ENCODE data around the gene OSBPL9. TPM values are rescaled to one million over a fixed set of nuclear protein-coding genes. Genes with fewer than 3 reads are reported as not detected.

Gene OSBPL9
- total RNA-seq, 5 donors from 2014 or later (not counting 1 experiment from before 2014, with no cell fraction given): 39.8 to 50.7 (median 43.4) TPM

GRCh38 chr1:51651552-51651942 is 34.7 kb downstream of the OSBPL9 start:
- DNase-seq: no peak
- no peaks in the 10 kb centered on the region for H3K4me1 ChIP-seq (ENCODE audit: control insufficient read depth in 1 of 2, extremely low read depth in 1 of 2, insufficient read depth in 2 of 2, low read length in 2 of 2)
- CTCF ChIA-PET: no interaction called here
- peaks cover 0 to 16% (median 7%) of the 10 kb centered on the region in 3 donors for H3K4me1 Mint-ChIP-seq
- H3K27me3 ChIP-seq (replicated peaks in 1 of 2; ENCODE audit: control insufficient read depth in 2 of 2, extremely low read depth in 1 of 2, insufficient read depth in 2 of 2, low read length in 1 of 2): no peaks in the 10 kb centered on the region
- H3K36me3 ChIP-seq (ENCODE audit: control insufficient read depth in 2 of 2, extremely low read depth in 1 of 2, insufficient read depth in 1 of 2, low read length in 1 of 2): peaks cover 6 to 12% of the 10 kb centered on the region in 2 donors
- no peaks in the 10 kb centered on the region for H3K9me3 Mint-ChIP-seq
- H3K27ac Mint-ChIP-seq: no peak overlapping the region
- no peak overlapping the region for H3K4me3 ChIP-seq (ENCODE audit: control insufficient read depth in 1 of 2, extremely low read depth in 1 of 2, low read length in 1 of 2)
- no peaks in the 10 kb centered on the region for H3K27me3 Mint-ChIP-seq
- H3K27ac ChIP-seq (ENCODE audit: low read length): no peak overlapping the region
- H3K4me3 Mint-ChIP-seq: no peak overlapping the region
- peaks cover 35% of the 10 kb centered on the region for H3K36me3 Mint-ChIP-seq
- no CpG with 5 or more reads among the region's 3 CpGs for WGBS (ENCODE audit: insufficient coverage)
- no peaks in the 10 kb centered on the region for H3K9me3 ChIP-seq
- no peak for ATAC-seq (replicated peaks in 1 of 4)
- POLR2A ChIA-PET: no interaction called here

DNA sequence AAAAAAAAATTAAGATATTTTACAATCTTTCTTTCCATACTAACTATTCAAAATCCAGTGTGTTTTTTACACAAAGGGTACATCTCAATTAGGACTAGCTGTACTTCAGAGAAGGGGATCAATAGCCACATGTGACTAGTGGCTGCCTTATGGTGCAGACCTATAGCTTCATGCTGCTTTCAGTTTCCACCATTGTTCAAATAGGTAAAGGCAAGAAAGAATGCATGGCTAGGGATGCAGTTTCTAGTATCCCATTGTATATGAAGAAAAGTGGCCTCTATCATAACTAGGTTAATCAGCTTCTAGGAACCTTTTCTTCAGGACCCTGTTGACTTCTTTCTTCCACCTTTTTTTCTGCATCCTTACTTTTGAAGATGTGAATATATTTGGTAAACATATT is 35.7 kb downstream of the OSBPL9 start:
- Histone ChIP-seq H3K27ac (ENCODE audit: low read length) (no peak overlapping the region), H3K4me3 (ENCODE audit: control insufficient read depth in 1 of 2, extremely low read depth in 1 of 2, low read length in 1 of 2) (no peak overlapping the region), H3K27me3 (replicated peaks in 1 of 2; ENCODE audit: control insufficient read depth in 2 of 2, extremely low read depth in 1 of 2, insufficient read depth in 2 of 2, low read length in 1 of 2) (no peaks in the 10 kb centered on the region), H3K36me3 (ENCODE audit: control insufficient read depth in 2 of 2, extremely low read depth in 1 of 2, insufficient read depth in 1 of 2, low read length in 1 of 2) (peaks cover 6 to 17% of the 10 kb centered on the region in 2 donors), H3K4me1 (ENCODE audit: control insufficient read depth in 1 of 2, extremely low read depth in 1 of 2, insufficient read depth in 2 of 2, low read length in 2 of 2) (no peaks in the 10 kb centered on the region), H3K9me3 (no peaks in the 10 kb centered on the region)
- H3K4me3 Mint-ChIP-seq: no peak overlapping the region
- no peak overlapping the region for H3K27ac Mint-ChIP-seq
- H3K36me3 Mint-ChIP-seq: peaks cover 44% of the 10 kb centered on the region
- DNase-seq: no peak
- ChIA-PET CTCF (no interaction called here), POLR2A (interaction anchor here in 1 of 2 donors (0.6 kb wide), 1 partner anchor 1091 kb away, joined by 6 read pairs; no protein-coding TSS in a partner anchor)
- H3K27me3 Mint-ChIP-seq: no peaks in the 10 kb centered on the region
- H3K9me3 Mint-ChIP-seq: no peaks in the 10 kb centered on the region
- no peak for ATAC-seq (replicated peaks in 1 of 4)
- H3K4me1 Mint-ChIP-seq: peaks cover 0 to 13% (median 7%) of the 10 kb centered on the region in 3 donors

DNA sequence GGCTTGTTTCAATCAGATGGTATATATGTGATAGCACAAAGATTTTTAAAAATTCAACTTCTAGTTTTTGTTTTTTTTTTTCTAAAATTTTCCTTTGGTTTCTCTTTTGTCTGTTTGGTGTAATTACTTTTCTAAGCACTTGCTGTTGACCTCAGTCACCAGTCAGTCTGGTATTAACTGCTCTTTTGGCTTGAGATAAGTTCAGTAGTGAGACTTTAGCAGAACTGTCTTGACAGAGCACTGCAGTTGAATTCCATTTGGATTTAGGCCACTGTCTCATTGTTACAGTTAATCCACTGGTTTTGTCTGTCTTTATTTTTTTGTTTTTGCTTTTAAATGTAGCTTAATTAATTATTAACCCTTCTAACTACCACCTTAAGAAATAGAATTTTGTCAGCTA is 36.2 kb downstream of the OSBPL9 start:
- Mint-ChIP-seq H3K4me3 (no peak overlapping the region), H3K9me3 (no peaks in the 10 kb centered on the region), H3K27me3 (no peaks in the 10 kb centered on the region), H3K4me1 (peaks cover 0 to 9% (median 7%) of the 10 kb centered on the region in 3 donors), H3K27ac (no peak overlapping the region), H3K36me3 (peaks cover 45% of the 10 kb centered on the region)
- ATAC-seq (replicated peaks in 1 of 4): no peak
- ChIA-PET CTCF (interaction anchor here in 1 of 2 donors (0.7 kb wide), 1 partner anchor 1268 kb away, joined by 3 read pairs; the partner anchor contains the start of gene ECHDC2), POLR2A (interaction anchor here in 1 of 2 donors (0.6 kb wide), 1 partner anchor 1090 kb away, joined by 6 read pairs; no protein-coding TSS in a partner anchor)
- H3K9me3 ChIP-seq: no peaks in the 10 kb centered on the region
- no peaks in the 10 kb centered on the region for H3K4me1 ChIP-seq (ENCODE audit: control insufficient read depth in 1 of 2, extremely low read depth in 1 of 2, insufficient read depth in 2 of 2, low read length in 2 of 2)
- H3K27me3 ChIP-seq (replicated peaks in 1 of 2; ENCODE audit: control insufficient read depth in 2 of 2, extremely low read depth in 1 of 2, insufficient read depth in 2 of 2, low read length in 1 of 2): no peaks in the 10 kb centered on the region
- H3K4me3 ChIP-seq (ENCODE audit: control insufficient read depth in 1 of 2, extremely low read depth in 1 of 2, low read length in 1 of 2): no peak overlapping the region
- no peak overlapping the region for H3K27ac ChIP-seq (ENCODE audit: low read length)
- H3K36me3 ChIP-seq (ENCODE audit: control insufficient read depth in 2 of 2, extremely low read depth in 1 of 2, insufficient read depth in 1 of 2, low read length in 1 of 2): peaks cover 6 to 17% of the 10 kb centered on the region in 2 donors
- no peak for DNase-seq

GRCh38 chr1:51654000-51654399 is 37.1 kb downstream of the OSBPL9 start:
- CTCF ChIA-PET: interaction anchor here in 1 of 2 donors (0.7 kb wide), 2 partner anchors 216 to 1267 kb away, joined by 3 read pairs; partner anchors contain the start of gene ECHDC2
- peaks cover 0 to 7% (median 4%) of the 10 kb centered on the region in 3 donors for H3K4me1 Mint-ChIP-seq

GRCh38 chr1:51656374-51656773 is 39.5 kb downstream of the OSBPL9 start:
- H3K4me3 Mint-ChIP-seq: no peak overlapping the region
- WGBS (ENCODE audit: insufficient coverage): 96% methylated on average over 4 of the region's 4 CpGs
- H3K27ac Mint-ChIP-seq: no peak overlapping the region
- ATAC-seq (replicated peaks in 1 of 4) (no peak), DNase-seq (no peak)
- Histone ChIP-seq H3K36me3 (ENCODE audit: control insufficient read depth in 2 of 2, extremely low read depth in 1 of 2, insufficient read depth in 1 of 2, low read length in 1 of 2) (peaks cover 6 to 17% of the 10 kb centered on the region in 2 donors), H3K27ac (ENCODE audit: low read length) (no peak overlapping the region), H3K9me3 (no peaks in the 10 kb centered on the region), H3K4me1 (ENCODE audit: control insufficient read depth in 1 of 2, extremely low read depth in 1 of 2, insufficient read depth in 2 of 2, low read length in 2 of 2) (no peaks in the 10 kb centered on the region), H3K27me3 (replicated peaks in 1 of 2; ENCODE audit: control insufficient read depth in 2 of 2, extremely low read depth in 1 of 2, insufficient read depth in 2 of 2, low read length in 1 of 2) (no peaks in the 10 kb centered on the region), H3K4me3 (ENCODE audit: control insufficient read depth in 1 of 2, extremely low read depth in 1 of 2, low read length in 1 of 2) (no peak overlapping the region)
- peaks cover 44% of the 10 kb centered on the region for H3K36me3 Mint-ChIP-seq
- POLR2A ChIA-PET: interaction anchor here in 1 of 2 donors (1.1 kb wide), 1 partner anchor 11 kb away, joined by 17 read pairs; no protein-coding TSS in a partner anchor
- H3K9me3 Mint-ChIP-seq: no peaks in the 10 kb centered on the region
- CTCF ChIA-PET: interaction anchor here (0.6 kb wide), 2 partner anchors 38 to 151 kb away, joined by 3 to 4 read pairs; no protein-coding TSS in a partner anchor
- no peaks in the 10 kb centered on the region for H3K27me3 Mint-ChIP-seq
- peaks cover 0 to 6% (median 3%) of the 10 kb centered on the region in 3 donors for H3K4me1 Mint-ChIP-seq

More at GRCh38 chr1:51654000-51654399, 37.1 kb downstream of the OSBPL9 start:
- Mint-ChIP-seq H3K9me3 (no peaks in the 10 kb centered on the region), H3K36me3 (peaks cover 48% of the 10 kb centered on the region), H3K4me3 (no peak overlapping the region), H3K27ac (no peak overlapping the region), H3K27me3 (no peaks in the 10 kb centered on the region)
- Histone ChIP-seq H3K27me3 (replicated peaks in 1 of 2; ENCODE audit: control insufficient read depth in 2 of 2, extremely low read depth in 1 of 2, insufficient read depth in 2 of 2, low read length in 1 of 2) (no peaks in the 10 kb centered on the region), H3K27ac (ENCODE audit: low read length) (no peak overlapping the region), H3K4me1 (ENCODE audit: control insufficient read depth in 1 of 2, extremely low read depth in 1 of 2, insufficient read depth in 2 of 2, low read length in 2 of 2) (no peaks in the 10 kb centered on the region), H3K36me3 (ENCODE audit: control insufficient read depth in 2 of 2, extremely low read depth in 1 of 2, insufficient read depth in 1 of 2, low read length in 1 of 2) (peaks cover 6 to 17% of the 10 kb centered on the region in 2 donors), H3K4me3 (ENCODE audit: control insufficient read depth in 1 of 2, extremely low read depth in 1 of 2, low read length in 1 of 2) (no peak overlapping the region), H3K9me3 (no peaks in the 10 kb centered on the region)
- ATAC-seq (replicated peaks in 1 of 4) (no peak), DNase-seq (no peak)
- POLR2A ChIA-PET: interaction anchor here in 1 of 2 donors (0.7 kb wide), 1 partner anchor 90 kb away, joined by 3 read pairs; no protein-coding TSS in a partner anchor
- no CpG with 5 or more reads among the region's 1 CpG for WGBS (ENCODE audit: insufficient coverage)

DNA sequence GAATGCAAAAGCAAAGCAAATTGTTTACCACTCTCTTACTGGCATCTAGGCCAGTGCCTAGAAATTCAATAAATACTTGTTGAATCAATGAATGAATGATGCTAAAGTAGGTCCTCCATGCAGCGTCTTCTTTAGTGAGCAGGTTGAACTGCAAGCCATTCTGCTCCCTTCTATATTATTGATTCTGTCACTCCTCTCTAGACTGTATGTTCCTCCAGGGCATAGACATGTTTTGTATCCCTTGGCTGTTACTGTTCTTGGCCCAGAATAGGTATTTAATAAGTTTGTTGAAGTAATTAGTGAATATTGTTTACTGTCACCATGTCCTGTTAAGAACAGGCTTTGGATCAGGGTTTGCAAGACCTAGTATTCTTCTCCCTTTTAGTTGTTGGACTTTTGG is 43.7 kb downstream of the OSBPL9 start:
- H3K4me3 Mint-ChIP-seq: no peak overlapping the region

More for the DNA sequence above, 43.7 kb downstream of the OSBPL9 start:
- no peak for DNase-seq
- ChIA-PET CTCF (no interaction called here), POLR2A (no interaction called here)
- Histone ChIP-seq H3K9me3 (no peaks in the 10 kb centered on the region), H3K4me3 (ENCODE audit: control insufficient read depth in 1 of 2, extremely low read depth in 1 of 2, low read length in 1 of 2) (no peak overlapping the region), H3K27me3 (replicated peaks in 1 of 2; ENCODE audit: control insufficient read depth in 2 of 2, extremely low read depth in 1 of 2, insufficient read depth in 2 of 2, low read length in 1 of 2) (no peaks in the 10 kb centered on the region), H3K27ac (ENCODE audit: low read length) (no peak overlapping the region), H3K36me3 (ENCODE audit: control insufficient read depth in 2 of 2, extremely low read depth in 1 of 2, insufficient read depth in 1 of 2, low read length in 1 of 2) (peaks cover 0 to 9% of the 10 kb centered on the region in 2 donors), H3K4me1 (ENCODE audit: control insufficient read depth in 1 of 2, extremely low read depth in 1 of 2, insufficient read depth in 2 of 2, low read length in 2 of 2) (no peaks in the 10 kb centered on the region)
- no peak for ATAC-seq (replicated peaks in 1 of 4)
- no CpG with 5 or more reads among the region's 1 CpG for WGBS (ENCODE audit: insufficient coverage)
- Mint-ChIP-seq H3K27ac (no peak overlapping the region), H3K4me1 (peaks cover 5 to 6% (median 6%) of the 10 kb centered on the region in 3 donors), H3K27me3 (no peaks in the 10 kb centered on the region), H3K36me3 (peaks cover 26% of the 10 kb centered on the region), H3K9me3 (no peaks in the 10 kb centered on the region)
